ENCODE data around the gene NAB2. TPM values are rescaled to one million over a fixed set of nuclear protein-coding genes. Genes with fewer than 3 reads are reported as not detected.

NAB2 gene
- total RNA-seq, 2 donors from 2014 or later = 27.0 to 36.3 TPM

DNA sequence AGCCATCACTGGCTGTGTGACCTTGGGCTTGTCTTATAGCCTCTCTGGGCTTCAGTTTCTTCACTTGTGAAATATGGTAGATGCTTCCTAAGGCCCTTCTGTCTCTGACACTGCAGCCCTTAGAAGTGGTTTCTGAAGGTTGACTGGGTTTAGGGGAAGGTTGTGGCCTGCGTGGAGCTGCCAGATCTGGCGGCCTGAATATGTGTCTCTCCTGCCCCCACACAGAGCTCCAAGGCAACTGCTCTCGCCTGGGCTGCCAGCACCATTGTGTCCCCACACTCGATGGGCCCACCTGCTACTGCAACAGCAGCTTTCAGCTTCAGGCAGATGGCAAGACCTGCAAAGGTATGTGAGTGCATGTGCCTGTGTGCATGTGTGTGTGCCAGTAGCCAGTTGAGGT, 54.5 kb downstream of the NAB2 start:
- no peak for DNase-seq (ENCODE audit: low spot score)

More for the DNA sequence above, 54.5 kb downstream of the NAB2 start:
- intact Hi-C loops (cut with DNase I) = no loop called here

Other genes with a start within 250 kb of the NAB2 start
- under 1 TPM in 1 of 2 donors, not detected in 1; 0.14 TPM for gene SDR9C7, start 154.7 kb upstream of the NAB2 start, total RNA-seq
- gene RDH16, start 131.5 kb upstream of the NAB2 start, total RNA-seq = under 1 TPM; 0.19 to 0.51 TPM
- 1 to 10 TPM; 4.8 to 5.6 TPM for gene ZBTB39, start 82.6 kb upstream of the NAB2 start, total RNA-seq
- under 1 TPM in 1 of 2 donors, not detected in 1; 0.33 TPM for gene TAC3, start 72.6 kb upstream of the NAB2 start, total RNA-seq
- gene MYO1A, start 39.0 kb upstream of the NAB2 start, total RNA-seq = 1 to 10 TPM in 1 of 2 donors, under 1 TPM in 1; 0.28 to 1.0 TPM
- gene NEMP1, start 10.3 kb upstream of the NAB2 start, total RNA-seq = 10 to 100 TPM in 1 of 2 donors, 1 to 10 TPM in 1; 8.8 to 12.4 TPM
- 100 to 1,000 TPM; 162 to 201 TPM for gene STAT6, start 22.2 kb downstream of the NAB2 start, total RNA-seq
- 100 to 1,000 TPM; 465 to 757 TPM for gene LRP1, start 39.4 kb downstream of the NAB2 start, total RNA-seq
- not detected for gene LRP1-AS, start 58.5 kb downstream of the NAB2 start, total RNA-seq
- gene NXPH4, start 127.7 kb downstream of the NAB2 start, total RNA-seq = under 1 TPM; 0.24 to 0.79 TPM
- 10 to 100 TPM; 53.2 to 53.7 TPM for gene SHMT2, start 140.6 kb downstream of the NAB2 start, total RNA-seq
- gene STAC3, start 162.1 kb downstream of the NAB2 start, total RNA-seq = 1 to 10 TPM; 1.2 to 2.8 TPM